GM21390 (cell line): ENCODE results near the gene LIN37.

ENCODE experiments used
- ATAC-seq: cut with Tn5 transposase; IDR thresholded peaks from one replicate; pipeline ENCODE4 v1.9.1; 2021; ENCODE audit not compliant: unreplicated experiment

The LIN37 gene

DNA sequence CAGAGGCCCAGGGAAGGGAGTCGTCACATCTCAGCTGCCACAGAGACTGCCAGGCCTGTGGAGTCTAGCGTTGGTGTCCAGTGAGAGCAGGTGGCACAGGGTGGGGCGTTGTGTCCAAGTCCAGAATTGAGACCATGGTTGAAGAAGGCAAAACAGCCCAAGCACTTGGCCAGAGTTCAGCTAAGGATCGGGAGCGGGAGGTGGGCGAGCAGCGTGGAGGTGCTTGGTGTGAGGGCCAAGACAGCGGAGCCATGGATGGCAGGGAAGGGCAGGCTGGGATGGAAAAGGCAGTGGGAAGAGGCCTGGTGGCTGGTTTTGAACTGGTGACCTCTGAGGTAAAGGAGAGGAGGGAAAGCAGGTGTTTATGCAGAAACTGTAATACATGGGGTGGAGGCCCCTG lies 14.1 kb upstream of the LIN37 start:
- no peak for ATAC-seq

DNA sequence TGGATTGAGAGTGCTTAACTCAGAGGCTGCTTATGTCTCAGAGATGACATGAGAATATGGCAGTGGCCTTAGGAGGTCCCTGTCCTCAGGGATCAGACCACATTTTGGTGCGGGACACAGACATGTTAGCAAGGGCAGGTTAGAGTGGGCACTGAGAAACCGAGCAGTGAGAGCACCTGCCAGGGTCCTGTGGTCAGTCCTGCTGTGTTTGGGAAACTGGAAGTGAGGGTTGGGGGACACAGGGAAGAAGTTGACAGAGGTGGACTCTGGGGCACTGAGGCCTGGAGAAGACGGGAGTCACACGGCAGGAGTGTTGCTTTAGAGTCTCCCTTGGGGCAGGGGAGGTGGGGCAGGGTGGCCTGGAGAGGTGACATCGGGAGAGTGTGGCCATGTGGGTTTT lies 13.5 kb upstream of the LIN37 start:
- ATAC-seq: no peak

DNA sequence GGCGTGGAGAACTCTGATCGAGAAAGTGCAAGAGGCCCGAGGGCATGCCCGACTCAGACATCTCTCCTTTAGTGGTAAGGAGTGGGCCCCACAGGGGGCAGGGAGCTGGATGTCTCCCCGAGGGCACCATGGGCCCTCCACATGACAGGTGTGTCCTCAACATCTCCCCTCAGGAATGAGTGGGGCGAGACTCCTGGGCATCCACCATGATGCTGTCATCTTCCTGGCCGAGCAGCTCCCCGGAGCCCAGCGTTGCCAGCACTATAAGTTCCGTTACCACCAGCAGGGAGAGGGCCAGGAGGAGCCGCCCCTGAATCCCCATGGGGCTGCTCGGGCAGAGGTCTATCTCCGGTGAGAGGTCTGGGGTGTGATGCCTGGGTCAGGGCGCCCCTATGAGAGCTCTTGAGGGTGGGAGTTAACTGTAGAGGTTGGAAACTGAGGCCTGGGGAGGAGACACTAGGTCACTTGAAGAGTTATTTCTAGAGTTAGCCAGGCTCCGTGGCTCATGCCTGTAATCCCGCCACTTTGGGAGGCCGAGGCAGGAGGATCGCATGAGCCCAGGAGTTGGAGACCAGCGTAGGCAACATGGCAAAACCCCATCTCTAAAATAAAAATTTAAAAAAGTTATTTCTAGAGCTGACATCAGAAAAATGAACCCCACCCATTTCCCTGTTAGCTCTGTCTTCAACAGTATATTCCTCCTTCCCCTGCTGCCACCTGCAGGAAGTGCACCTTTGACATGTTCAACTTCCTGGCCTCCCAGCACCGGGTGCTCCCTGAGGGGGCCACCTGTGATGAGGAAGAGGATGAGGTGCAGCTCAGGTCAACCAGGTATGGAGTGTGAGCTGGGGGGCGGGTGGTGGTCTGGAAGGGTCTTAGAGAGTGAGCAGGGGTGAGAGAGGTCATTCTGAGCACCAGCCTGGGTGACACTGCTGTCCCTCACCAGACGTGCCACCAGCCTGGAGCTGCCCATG lies 11.2 kb upstream of the LIN37 start:
- ATAC-seq: no peak

DNA sequence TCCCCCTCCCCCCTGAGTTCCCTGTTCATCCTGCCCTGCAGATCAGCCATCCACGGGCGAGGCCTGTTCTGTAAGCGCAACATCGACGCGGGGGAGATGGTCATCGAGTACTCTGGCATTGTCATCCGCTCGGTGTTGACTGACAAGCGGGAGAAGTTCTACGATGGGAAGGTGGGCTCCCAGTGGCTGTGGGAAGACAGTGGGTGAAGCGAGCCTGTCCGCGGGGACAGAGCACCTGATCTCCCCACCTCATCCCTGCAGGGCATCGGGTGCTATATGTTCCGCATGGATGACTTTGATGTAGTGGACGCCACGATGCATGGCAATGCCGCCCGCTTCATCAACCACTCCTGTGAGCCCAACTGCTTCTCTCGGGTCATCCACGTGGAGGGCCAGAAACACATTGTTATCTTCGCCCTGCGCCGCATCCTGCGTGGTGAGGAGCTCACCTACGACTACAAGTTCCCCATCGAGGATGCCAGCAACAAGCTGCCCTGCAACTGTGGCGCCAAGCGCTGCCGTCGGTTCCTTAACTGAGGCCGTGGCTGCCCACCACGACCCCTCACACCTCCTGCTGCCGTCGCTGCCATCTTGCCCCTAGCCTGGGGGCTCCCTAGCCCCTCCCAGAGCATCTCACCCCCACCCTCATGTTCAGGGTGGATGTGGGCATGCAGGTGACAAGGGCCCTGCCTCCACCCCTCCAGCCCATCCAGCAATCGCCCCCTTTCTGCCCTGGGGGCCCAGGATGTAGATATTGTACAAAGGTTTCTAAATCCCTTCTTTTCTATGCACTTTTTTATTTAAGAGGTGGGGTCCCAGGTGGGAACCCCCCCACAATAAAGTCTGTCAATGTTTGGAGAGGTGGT lies 10.1 kb upstream of the LIN37 start:
- no peak for ATAC-seq

DNA sequence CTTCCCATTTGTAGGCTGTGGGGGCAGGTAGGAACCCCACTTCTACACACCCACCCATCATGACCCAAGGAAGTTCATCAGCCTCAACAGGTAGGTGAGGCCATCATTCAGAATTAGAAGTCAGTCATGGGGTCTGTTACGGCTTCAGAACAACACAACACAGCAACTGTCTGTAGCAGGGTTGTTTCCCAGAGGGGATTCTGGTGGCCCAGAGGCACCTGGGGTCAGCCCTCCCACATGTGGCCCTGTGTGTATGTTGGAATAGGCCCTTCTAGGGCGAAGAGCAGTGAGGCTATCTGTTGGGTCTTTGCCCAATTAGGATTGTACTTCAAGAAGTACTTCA lies 9.5 kb upstream of the LIN37 start:
- ATAC-seq: no peak

DNA sequence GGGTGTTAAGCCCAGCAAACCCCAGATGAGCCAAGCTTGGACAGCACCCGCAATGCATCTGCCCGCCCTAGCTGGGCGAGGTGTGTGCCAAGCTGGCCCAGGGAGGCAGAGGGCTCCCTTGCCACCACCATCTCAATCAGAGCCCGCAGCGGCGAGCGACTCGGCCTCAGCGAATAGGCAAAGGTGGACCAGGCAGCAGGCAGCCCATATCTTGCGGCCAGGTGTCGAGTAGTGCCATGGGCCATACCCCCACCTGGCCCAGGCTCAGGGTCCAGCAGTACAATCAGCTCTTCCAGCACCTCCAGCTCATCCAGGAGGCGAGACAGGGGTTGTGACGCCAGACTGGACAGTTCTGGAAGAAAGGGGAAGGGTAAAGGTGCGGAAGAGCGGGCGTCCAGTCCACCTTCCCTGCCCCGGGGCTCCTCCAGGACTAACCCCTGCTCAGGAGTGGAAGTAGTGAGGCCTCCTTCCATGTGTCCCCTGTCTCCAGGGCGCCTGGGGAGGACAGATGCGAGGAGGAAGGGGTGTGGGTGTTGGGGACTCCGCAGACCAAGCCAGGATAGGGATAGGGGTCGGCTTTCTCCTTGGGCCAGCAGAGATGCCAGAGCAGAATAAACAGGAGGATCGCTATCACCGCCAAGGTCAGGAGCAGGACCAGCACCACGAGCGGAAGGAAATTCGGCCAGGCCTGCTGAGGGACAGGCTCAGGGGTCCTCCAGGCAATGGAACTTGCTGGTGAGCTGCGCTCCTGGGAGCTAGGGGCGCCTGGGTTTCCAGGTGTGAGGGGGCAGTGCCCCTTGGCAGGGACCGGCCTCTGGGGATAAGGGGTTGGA lies 8.9 kb upstream of the LIN37 start:
- ATAC-seq: no peak

DNA sequence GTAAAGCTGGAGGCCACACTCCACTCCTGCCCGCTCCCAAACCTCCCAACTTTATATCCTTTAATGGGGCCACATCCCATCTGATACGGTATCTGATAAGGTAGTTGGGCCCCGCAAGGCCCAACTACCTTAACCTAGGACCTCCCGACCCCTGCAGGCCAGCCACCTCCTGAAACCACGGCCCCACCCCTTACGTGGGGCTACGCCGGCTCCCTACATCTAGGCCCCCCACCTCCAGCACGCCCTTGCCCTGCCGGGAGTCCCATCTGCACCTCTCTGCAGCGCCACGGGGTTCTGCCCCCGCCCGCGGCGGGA lies 8.3 kb upstream of the LIN37 start:
- peak; percentile 18 for ATAC-seq

DNA sequence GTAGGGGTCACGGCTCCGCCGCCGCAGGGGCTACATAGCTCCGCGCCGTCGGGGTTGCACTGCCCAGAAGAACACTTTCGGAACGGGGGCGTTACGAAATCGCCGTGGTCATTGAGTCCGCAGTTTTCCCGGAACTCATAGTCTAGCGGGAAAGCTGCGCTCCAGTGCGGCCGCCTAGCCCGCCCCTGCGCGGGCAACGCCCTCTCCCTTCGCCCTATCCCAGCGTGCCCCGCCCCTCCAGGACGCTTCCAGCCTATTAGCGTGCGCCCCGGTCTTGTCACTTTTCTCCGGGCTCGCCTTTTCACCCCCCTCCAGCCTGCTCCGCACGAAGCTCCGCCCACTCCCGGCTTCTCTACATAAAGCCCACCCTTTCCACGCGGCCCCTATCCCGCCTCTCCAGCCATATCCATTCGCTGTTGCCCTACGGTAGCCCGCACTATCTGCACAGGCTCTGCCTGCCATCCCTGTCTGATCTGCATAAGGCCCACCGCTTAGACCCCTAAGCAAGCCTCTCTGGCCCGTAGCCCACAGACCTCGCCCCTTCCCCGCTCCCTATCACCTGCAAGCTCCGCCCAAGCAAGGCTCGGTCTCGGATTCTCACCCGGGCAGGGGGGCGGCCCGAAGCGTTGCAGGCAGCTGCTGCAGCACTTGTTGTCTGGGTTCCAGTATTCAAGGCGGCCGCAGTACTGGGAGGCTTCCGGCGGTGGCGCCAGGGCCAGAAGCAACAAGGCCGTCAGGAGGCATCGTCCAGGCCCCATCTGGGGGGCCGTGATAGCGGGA lies 7.8 kb upstream of the LIN37 start:
- ATAC-seq: peak; percentile 47

DNA sequence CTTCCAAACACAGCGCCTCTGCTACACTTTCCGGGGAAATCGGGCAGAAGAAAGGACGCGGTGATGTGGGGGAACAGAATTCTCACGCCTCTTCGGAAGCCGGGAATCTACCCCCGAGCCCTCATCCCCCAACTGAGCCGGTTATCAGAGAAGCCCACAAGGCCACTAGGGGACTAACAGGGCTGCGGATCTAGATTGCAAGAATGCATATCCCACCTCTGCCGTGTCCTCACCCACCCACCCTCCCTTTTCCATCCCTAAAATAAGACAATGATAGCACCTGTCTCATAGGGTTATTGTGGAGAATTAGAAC lies 7.2 kb upstream of the LIN37 start:
- ATAC-seq: no peak

DNA sequence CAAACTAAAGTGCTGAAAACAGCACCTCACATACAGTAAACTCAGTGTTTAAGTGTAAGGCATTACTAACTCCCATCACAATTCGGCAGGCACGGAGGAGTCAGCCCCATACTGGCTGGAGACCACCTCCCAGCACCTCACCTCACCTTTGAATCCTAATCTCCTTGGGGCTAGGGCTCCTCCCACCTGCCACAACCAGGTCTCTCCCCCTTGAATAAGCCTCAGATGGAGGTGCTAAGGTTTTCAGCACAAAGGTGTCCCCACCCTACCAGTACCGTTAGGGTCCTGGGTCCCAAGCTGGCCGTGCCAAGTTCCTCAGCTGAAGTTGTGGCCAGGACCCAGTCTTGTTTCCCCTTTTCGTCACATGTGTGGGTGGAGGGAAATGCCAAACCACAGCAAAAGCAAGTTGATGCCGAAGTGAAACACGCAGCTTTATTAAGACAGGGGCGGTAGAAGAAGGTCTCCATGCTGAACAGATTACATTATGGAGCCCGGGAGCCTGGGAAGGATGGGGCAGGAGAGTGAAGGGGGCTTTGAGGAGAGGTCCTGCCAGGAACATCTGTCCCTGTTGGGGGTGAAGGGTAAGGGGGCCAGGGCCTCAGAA lies 6.2 kb upstream of the LIN37 start, which contains the start of gene IGFLR1:
Gene IGFLR1 (minus strand): TSS at position 332 of the 604 bp plus-strand sequence. CDS start 1,272 bp downstream, outside the sequence.
- no peak for ATAC-seq

DNA sequence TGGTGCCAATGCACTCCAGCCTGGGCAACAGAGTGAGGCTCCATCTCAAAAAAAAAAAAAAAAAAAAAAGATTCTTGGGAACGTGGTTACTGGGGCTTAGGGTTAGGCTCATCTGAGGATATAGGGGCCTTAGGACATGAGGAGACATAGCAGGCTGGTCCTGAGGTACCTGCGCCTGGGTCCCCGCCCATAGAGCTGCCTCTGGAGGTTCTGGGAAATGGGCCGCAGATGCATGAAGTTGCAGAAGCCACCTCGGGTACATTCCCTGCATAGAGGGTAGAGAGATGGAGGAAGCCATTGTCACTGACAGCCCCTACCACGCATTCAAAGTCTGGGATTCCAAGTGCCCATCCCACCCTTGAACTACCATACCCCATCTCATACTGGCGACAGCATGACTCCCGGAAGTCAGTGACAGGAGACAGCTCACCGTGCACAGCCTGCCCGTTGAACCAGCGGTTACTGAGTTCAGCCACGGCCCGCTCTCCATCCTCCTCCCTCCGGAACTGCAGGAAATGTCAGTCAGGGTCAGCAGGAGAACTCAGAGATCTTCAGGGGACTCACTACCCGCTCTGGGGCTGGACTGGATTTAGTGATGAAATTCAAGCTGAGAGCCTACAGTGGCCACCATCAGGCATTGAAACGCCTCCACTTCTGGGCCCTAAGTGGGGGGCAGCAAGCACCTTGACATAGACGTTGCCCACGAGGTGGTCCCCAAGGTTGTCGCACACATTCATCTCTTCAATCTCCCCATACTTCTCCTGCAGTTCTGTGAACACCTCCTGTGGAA lies 4.5 kb upstream of the LIN37 start:
- no peak for ATAC-seq

DNA sequence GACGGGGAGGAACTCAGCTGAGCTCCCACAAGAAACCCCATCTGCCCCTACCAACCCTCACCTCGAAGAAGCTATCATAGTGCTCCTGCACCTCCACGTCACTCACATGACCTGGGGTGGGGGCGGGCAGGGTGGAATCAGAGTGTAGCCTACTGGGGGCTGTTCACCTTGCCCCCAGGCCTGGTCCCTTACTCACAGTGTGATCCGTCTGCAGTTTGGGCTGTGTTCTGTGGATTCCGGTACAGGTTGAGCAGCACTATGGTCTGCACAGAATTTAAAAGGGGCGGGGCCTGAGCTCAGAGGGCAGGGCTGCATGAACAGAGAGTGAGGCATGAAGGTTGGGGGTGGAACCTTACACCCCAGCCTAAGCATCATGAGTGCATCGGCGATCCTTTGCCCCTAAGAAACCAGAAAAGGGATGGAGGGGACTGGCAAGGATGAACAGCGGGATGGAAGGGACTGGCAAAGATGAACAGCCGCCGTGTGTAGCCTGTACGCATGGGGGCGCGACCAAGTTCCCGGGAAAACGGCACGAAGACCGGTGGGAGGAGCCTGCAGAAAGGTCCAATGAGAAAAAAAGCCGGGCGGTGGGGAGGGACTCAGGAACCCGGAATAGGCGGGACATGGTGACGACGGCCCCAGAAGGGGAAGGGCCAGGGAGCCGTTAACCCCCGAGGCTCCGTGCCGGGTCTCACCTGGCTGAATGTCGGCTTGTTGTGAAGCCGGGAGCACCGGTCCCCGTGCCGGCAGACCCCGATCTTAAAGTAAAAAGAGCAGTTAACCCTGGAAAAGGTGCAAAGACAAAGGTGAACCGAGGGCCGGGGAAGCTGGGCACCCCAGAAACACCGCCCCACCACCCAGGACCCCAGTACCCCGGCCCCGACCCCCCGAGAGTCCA lies 3.7 kb upstream of the LIN37 start:
- peak; percentile 34 for ATAC-seq

DNA sequence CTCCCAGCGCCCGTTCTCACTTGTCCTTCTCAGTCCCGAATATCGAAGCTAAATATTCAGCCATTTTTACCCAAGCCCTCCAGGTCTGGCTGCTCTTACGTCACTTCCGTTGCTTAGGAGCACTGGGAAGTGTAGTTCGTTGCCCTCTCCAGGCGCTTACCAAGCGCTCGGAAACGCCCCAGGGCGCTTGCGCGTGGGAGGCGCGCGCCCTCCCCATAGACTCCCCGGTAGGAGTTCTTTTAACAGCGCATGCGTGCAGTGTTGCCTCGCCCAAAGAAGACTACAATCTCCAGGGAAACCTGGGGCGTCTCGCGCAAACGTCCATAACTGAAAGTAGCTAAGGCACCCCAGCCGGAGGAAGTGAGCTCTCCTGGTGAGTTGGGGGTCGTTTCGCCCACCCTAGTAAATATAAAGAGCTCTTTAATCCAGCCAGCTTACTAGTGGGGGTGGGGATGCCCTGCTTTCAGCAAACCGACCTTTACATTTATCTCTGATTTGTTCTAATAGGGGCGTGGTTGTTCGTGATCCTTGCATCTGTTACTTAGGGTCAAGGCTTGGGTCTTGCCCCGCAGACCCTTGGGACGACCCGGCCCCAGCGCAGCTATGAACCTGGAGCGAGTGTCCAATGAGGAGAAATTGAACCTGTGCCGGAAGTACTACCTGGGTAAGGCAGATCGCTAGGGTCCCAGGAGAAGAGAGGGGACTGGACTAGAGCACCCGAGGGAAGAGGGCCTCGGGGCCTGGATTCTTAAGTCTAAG lies 2.9 kb upstream of the LIN37 start, which contains the start of the genes PSENEN and U2AF1L4:
Gene PSENEN (plus strand): TSS at position 324 of the 759 bp plus-strand sequence. CDS start 280 bp downstream, at position 604.
Gene U2AF1L4 (minus strand): TSS at position 91 of the 759 bp plus-strand sequence. CDS start 27 bp downstream, at position 64.
- peak; percentile 40 for ATAC-seq

DNA sequence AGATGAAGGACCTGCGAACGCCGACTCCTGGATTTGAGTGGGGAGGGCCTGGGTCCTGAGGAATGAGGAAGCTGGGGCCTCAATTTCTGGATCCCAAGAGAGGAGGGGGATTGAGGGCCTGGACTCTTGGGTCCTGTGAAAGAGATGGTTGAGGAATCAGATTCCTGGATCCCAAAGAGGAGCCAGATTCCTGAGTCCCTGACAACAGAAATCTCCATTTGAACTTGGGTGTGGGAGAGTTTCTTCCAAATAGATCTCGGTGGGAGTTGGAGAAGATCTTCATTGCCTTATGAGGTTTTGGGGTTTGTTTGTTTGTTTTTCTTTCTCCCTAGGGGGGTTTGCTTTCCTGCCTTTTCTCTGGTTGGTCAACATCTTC lies 2.3 kb upstream of the LIN37 start:
- ATAC-seq: no peak

DNA sequence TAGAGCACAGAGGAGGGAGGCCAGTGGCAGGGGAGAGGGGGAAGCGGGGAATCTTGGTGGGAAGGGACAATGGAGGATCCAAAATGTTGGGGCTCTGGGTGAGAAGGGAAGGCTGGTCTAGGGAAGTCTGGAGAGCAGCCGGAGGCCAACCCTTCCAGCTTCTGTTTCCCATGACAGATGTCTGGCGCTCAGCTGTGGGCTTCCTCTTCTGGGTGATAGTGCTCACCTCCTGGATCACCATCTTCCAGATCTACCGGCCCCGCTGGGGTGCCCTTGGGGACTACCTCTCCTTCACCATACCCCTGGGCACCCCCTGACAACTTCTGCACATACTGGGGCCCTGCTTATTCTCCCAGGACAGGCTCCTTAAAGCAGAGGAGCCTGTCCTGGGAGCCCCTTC lies 1.8 kb upstream of the LIN37 start:
- ATAC-seq: no peak

DNA sequence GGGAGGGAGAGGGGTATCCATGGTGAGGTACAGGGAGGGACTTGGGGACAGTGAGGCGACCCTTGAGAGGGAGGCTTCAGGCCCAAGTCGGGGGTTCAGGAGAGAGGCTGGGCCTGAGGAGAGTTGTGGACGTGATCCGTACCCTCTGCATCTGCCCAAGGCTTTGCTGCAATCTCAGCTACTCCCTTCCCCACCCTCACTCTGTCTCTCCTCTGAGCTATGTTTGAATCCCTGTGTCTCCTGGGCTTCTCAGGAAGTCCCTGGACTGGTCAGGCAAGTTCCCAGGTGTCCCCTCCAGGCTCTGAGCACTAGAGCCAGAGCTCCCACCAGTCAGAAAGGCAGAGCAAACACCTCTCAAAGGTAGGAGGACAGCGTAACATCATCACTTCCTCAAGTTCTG lies 1.8 kb downstream of the LIN37 start:
- no peak for ATAC-seq
